HUDEP-2 (cell line): ENCODE measurements around the gene CTIF.
A peak's percentile ranks its signal among the peaks of the same experiment; 100 is the strongest.

Experiments
- DNase-seq, 76 experiments: peaks; one replicate each; lab custom pipeline; 2025; ENCODE audit not compliant: unreplicated experiment in 76 of 76; lab: John Stamatoyannopoulos, UW

CTIF gene

GRCh38 chr18:48762836-48763718 lies 224.2 kb downstream of the CTIF start:
- no peak for DNase-seq

- DNase-seq, result no peak
Measured at GRCh38 chr18:48763719-48764100, 224.9 kb downstream of the CTIF start.

GRCh38 chr18:48765053-48765452 lies 226.2 kb downstream of the CTIF start:
- no peak for DNase-seq

- no peak for DNase-seq
Measured at GRCh38 chr18:48766026-48766425, 227.2 kb downstream of the CTIF start.

- no peak for DNase-seq
Measured at GRCh38 chr18:48766487-48766886, 227.7 kb downstream of the CTIF start.

- no peak for DNase-seq
Measured at GRCh38 chr18:48767090-48767690, 228.4 kb downstream of the CTIF start.

GRCh38 chr18:48769006-48769636 lies 230.3 kb downstream of the CTIF start:
- DNase-seq, result peak in 2 of 76 experiments; percentile 9 to 17

- DNase-seq, result no peak
Measured at GRCh38 chr18:48770243-48770642, 231.4 kb downstream of the CTIF start.

GRCh38 chr18:48771641-48772375 lies 233.0 kb downstream of the CTIF start:
- DNase-seq, result no peak

GRCh38 chr18:48772457-48772856 lies 233.6 kb downstream of the CTIF start:
- DNase-seq, result no peak

GRCh38 chr18:48773821-48774220 lies 235.0 kb downstream of the CTIF start:
- no peak for DNase-seq

- no peak for DNase-seq
Measured at GRCh38 chr18:48774941-48775340, 236.1 kb downstream of the CTIF start.

- no peak for DNase-seq
Measured at GRCh38 chr18:48775372-48776155, 236.7 kb downstream of the CTIF start.

- no peak for DNase-seq
Measured at GRCh38 chr18:48776156-48776555, 237.3 kb downstream of the CTIF start.

GRCh38 chr18:48776641-48777025 lies 237.8 kb downstream of the CTIF start:
- no peak for DNase-seq

- DNase-seq, result peak in 47 of 76 experiments; percentile 1 to 79 (median 43)
Measured at GRCh38 chr18:48777026-48777743, 238.4 kb downstream of the CTIF start.

GRCh38 chr18:48777744-48778116 lies 238.9 kb downstream of the CTIF start:
- DNase-seq, result no peak

GRCh38 chr18:48778344-48779011 lies 239.6 kb downstream of the CTIF start:
- DNase-seq, result no peak

GRCh38 chr18:48779462-48779861 lies 240.6 kb downstream of the CTIF start:
- no peak for DNase-seq
